HepG2 (cell line): ENCODE data around the gene TMEM222. TPM values are rescaled to one million over a fixed set of nuclear protein-coding genes. Genes with fewer than 3 reads are reported as not detected.

Experiments used
- ATAC-seq: fragments of 200-7000 bp; cut with Tn5 transposase; 3 replicates; pipeline ENCODE4 v1.9.1; 2020; ENCODE audit warnings: mild to moderate bottlenecking, moderate library complexity
- BruUV-seq: library from RNA; stranded (reverse); fragments of 400-500 nt; replicated peaks from 2 replicates; lab custom pipeline; 2021; lab: Mats Ljungman, UMichigan
- CTCF ChIA-PET: fragments of 300-600 bp; formaldehyde crosslinking; extraction: SDS; loops from one replicate; lab custom pipeline; 2021; ENCODE audit warnings: low total read pairs, inconsistent platforms, low intra/inter-chr PET ratio; lab: Yijun Ruan, JAX
- POLR2A ChIA-PET: fragments of 350-600 bp; sonication (Branson Sonifier 250); formaldehyde crosslinking; loops from one replicate; lab custom pipeline; 2020; ENCODE audit warnings: antibody characterized with exemption, inconsistent platforms; lab: Yijun Ruan, JAX
- DNase-seq: peaks from one replicate; pipeline ENCODE4 v3.0.0-alpha.2; 2015; ENCODE audit warnings: low spot score
- FAIRE-seq: peaks from 3 replicates; lab custom pipeline; 2011; peaks lifted over from hg19 to GRCh38; lab: Jason Lieb, UNC
- H2AFZ ChIP-seq: one replicate; pipeline ENCODE4 v1.6.1; 2011; ENCODE audit warnings: low read length, inconsistent platforms
- H3K27ac ChIP-seq: fragments of 300-600 bp; 3 replicates; pipeline ENCODE4 v1.8.0; 2011; ENCODE audit warnings: mixed run types, mild to moderate bottlenecking, mixed read lengths, low read length, inconsistent platforms; ENCODE audit not compliant: insufficient read depth; ENCODE audit errors: extremely low read length
- H3K27me3 ChIP-seq, 2 experiments: fragments of 200-600 bp in 1 of 2; 2 replicates in 1 of 2; 3 replicates in 1 of 2; pipeline versions ENCODE4 v1.6.0 to v1.8.0; 2011; ENCODE audit warnings: low read length in 2 of 2, mild to moderate bottlenecking in 2 of 2, moderate library complexity in 2 of 2, inconsistent platforms in 1 of 2; ENCODE audit not compliant: insufficient read depth in 2 of 2, control insufficient read depth in 1 of 2
- H3K36me3 ChIP-seq, 2 experiments: fragments of 200-600 bp in 1 of 2; replicated peaks in 1 of 2; 2 replicates in 1 of 2; 3 replicates in 1 of 2; pipeline versions ENCODE4 v1.5.1 to v1.8.0; 2011; ENCODE audit warnings: low read length in 2 of 2, inconsistent platforms in 1 of 2; ENCODE audit not compliant: insufficient read depth in 2 of 2, control insufficient read depth in 1 of 2
- H3K4me1 ChIP-seq: 2 replicates; pipeline ENCODE4 v1.5.1; 2012; ENCODE audit warnings: low read length, inconsistent platforms; ENCODE audit not compliant: insufficient read depth
- H3K4me2 ChIP-seq: 2 replicates; pipeline ENCODE4 v1.6.0; 2011; ENCODE audit warnings: low read depth, low read length, inconsistent platforms
- H3K4me3 ChIP-seq, 3 experiments: fragments of 200-600 bp in 1 of 3; sonication (generic), shearing (Covaris generic) in 1 of 3; replicated peaks in 1 of 3; 2 replicates each; pipeline ENCODE4 v1.5.1; 2011 to 2016; ENCODE audit warnings: low read length in 3 of 3, inconsistent platforms in 2 of 3, low read depth in 2 of 3, mild to moderate bottlenecking in 2 of 3, control low read depth in 1 of 3, mixed read lengths in 1 of 3; ENCODE audit not compliant: insufficient read depth in 1 of 3
- H3K79me2 ChIP-seq: one replicate; pipeline ENCODE4 v1.6.1; 2011; ENCODE audit warnings: low read length, inconsistent platforms; ENCODE audit not compliant: insufficient read depth
- H3K9ac ChIP-seq: 2 replicates; pipeline ENCODE4 v1.6.0; 2011; ENCODE audit warnings: mild to moderate bottlenecking, low read depth, low read length, inconsistent platforms; ENCODE audit not compliant: insufficient read depth
- H3K9me3 ChIP-seq: 2 replicates; pipeline ENCODE4 v1.5.1; 2012; ENCODE audit warnings: mild to moderate bottlenecking, low read length
- H4K20me1 ChIP-seq: 2 replicates; pipeline ENCODE4 v1.6.0; 2011; ENCODE audit warnings: inconsistent platforms, mild to moderate bottlenecking, low read length, moderate library complexity; ENCODE audit not compliant: insufficient read depth
- FOXP1 ChIP-seq, 2 experiments: fragments of 450-650 bp in 1 of 2; IDR thresholded peaks; 2 replicates each; pipeline ENCODE4 v1.6.1; 2017 to 2018; ENCODE audit warnings: antibody characterized with exemption in 1 of 2
- HBP1 ChIP-seq: IDR thresholded peaks from 2 replicates; pipeline ENCODE4 v1.6.1; 2016; ENCODE audit warnings: low read depth, control low read depth
- JUNB ChIP-seq: sonication (generic); formaldehyde crosslinking; IDR thresholded peaks from 2 replicates; pipeline ENCODE4 v1.8.0; 2022; ENCODE audit warnings: missing genetic modification reagents, mild to moderate bottlenecking, borderline replicate concordance
- KDM3A ChIP-seq: IDR thresholded peaks from 2 replicates; pipeline ENCODE4 v1.6.1; 2018; ENCODE audit warnings: low read depth, missing compliant biosample characterization
- KIAA2018 ChIP-seq: sonication (generic); formaldehyde crosslinking; IDR thresholded peaks from 2 replicates; pipeline ENCODE4 v1.5.0; 2020; ENCODE audit warnings: mild to moderate bottlenecking, missing genetic modification reagents, borderline replicate concordance
- RAD21 ChIP-seq: fragments of 450-650 bp; formaldehyde crosslinking; IDR thresholded peaks from 2 replicates; pipeline ENCODE4 v1.5.0; 2020; ENCODE audit warnings: mild to moderate bottlenecking
- SNAI1 ChIP-seq: sonication (generic); formaldehyde crosslinking; IDR thresholded peaks from 2 replicates; pipeline ENCODE4 v1.5.0; 2020; ENCODE audit warnings: mild to moderate bottlenecking, missing genetic modification reagents, borderline replicate concordance
- ZNF232 ChIP-seq: sonication (generic); formaldehyde crosslinking; IDR thresholded peaks from 2 replicates; pipeline ENCODE4 v1.4.0; 2020; ENCODE audit warnings: missing genetic modification reagents, borderline replicate concordance
- ZNF543 ChIP-seq: sonication (generic); formaldehyde crosslinking; IDR thresholded peaks from 2 replicates; pipeline ENCODE4 v1.4.0; 2020; ENCODE audit warnings: mild to moderate bottlenecking, missing genetic modification reagents
- WGBS: methylation state at CpG from one replicate; pipeline ENCODE4 v1.1.6; 2017; ENCODE audit warnings: low lambda C conversion rate; 5-methylcytosine and 5-hydroxymethylcytosine counted together
- in situ Hi-C: cut with HindIII; loops from 2 replicates; pipeline ENCODE4 v1.10.0; 2017; ENCODE audit warnings: low pct_unique_long_range_greater_than_20kb; ENCODE audit not compliant: extremely low pct_ligation_motif_present
- intact Hi-C: fragments of 100-400 bp; cut with micrococcal nuclease; formaldehyde crosslinking; loops from one replicate; pipeline ENCODE4 v1.10.0; 2022; ENCODE audit not compliant: unreplicated experiment
- polyA plus RNA-seq, 8 experiments: library from polyadenylated mRNA; depleted of rRNA in 3 of 8; stranded (reverse) in 7 of 8; unstranded in 1 of 8; fragments of >200 nt; fragmentation: Illumina TruSeq in 4 of 8; extraction: Trizol in 4 of 8; gene quantifications; 2 replicates each; pipeline versions ENCODE4 v1.2.1 to v1.2.3, GENCODE V29; 2011 to 2016; ENCODE audit warnings: low read depth in 4 of 8, missing spikeins in 1 of 8, mixed read lengths in 1 of 8; ENCODE audit not compliant: insufficient read depth in 1 of 8
- total RNA-seq, 5 experiments: library from RNA; depleted of rRNA; stranded (reverse); fragments of >200 nt; fragmentation: Illumina TruSeq; extraction: Trizol; gene quantifications; 2 replicates each; pipeline ENCODE4 v1.2.3, GENCODE V29; 2016; ENCODE audit warnings: low read depth in 1 of 5
- TF ChIP-seq, protein P1 (sequence below): sonication (generic); formaldehyde crosslinking; IDR thresholded peaks from 2 replicates; pipeline ENCODE4 v1.5.0; 2020; ENCODE audit warnings: mild to moderate bottlenecking, missing genetic modification reagents

The TMEM222 gene
- total and polyA plus RNA-seq, 2 of the 13 experiments (the other 11 are each of a cell fraction or from before 2014, with no cell fraction given): 22.7 to 29.6 TPM

GRCh38 chr1:27284425-27285273 is 37.3 kb upstream of the TMEM222 start (continued):
- peak; percentile 14; the same call in 1 of the 2 replicates for TF ChIP-seq RAD21 (CRISPR knock-in tag)
- no peak for TF ChIP-seq FOXP1 (IDR thresholded peaks at IDR 0.05)
- no peak for TF ChIP-seq FOXP1 (CRISPR knock-in tag; IDR thresholded peaks at IDR 0.05)

GRCh38 chr1:27285274-27285660 is 36.7 kb upstream of the TMEM222 start:
- Histone ChIP-seq H3K9me3 (no peaks in the 10 kb centered on the region), H3K27me3 (no peaks in the 10 kb centered on the region), H4K20me1 (no peaks in the 10 kb centered on the region), H3K4me1 (no peaks in the 10 kb centered on the region), H3K79me2 (no peaks in the 10 kb centered on the region), H3K27ac (no peak overlapping the region), H3K4me3 (no peak overlapping the region), H3K9ac (no peak overlapping the region), H3K4me2 (no peak overlapping the region), H3K36me3 (peaks cover 4 to 10% of the 10 kb centered on the region in 2 experiments; a peak in 2 of 5 replicates), H2AFZ (no peak overlapping the region)
- POLR2A ChIA-PET: no interaction called here
- intact Hi-C loops: no loop called here
- no peak for ATAC-seq
- no peak for FAIRE-seq
- DNase-seq: no peak
- BruUV-seq: no TSS peak
- CTCF ChIA-PET: interaction anchor here (1.1 to 2.1 kb wide), 4 partner anchors 87 to 241 kb away, joined by 3 to 25 read pairs (median 16); no protein-coding TSS in a partner anchor
- in situ Hi-C loops: loop anchor here (10.0 kb wide), 1 partner anchor 240 kb away; no protein-coding TSS in a partner anchor
- 74% methylated on average over 2 of the region's 2 CpGs for WGBS
- TF ChIP-seq SNAI1 (CRISPR knock-in tag) (no peak), KIAA2018 (CRISPR knock-in tag) (no peak), KDM3A (CRISPR knock-in tag) (no peak), HBP1 (no peak), JUNB (CRISPR knock-in tag) (no peak), ZNF543 (no peak), ZNF232 (no peak)
- TF ChIP-seq, protein P1, sequence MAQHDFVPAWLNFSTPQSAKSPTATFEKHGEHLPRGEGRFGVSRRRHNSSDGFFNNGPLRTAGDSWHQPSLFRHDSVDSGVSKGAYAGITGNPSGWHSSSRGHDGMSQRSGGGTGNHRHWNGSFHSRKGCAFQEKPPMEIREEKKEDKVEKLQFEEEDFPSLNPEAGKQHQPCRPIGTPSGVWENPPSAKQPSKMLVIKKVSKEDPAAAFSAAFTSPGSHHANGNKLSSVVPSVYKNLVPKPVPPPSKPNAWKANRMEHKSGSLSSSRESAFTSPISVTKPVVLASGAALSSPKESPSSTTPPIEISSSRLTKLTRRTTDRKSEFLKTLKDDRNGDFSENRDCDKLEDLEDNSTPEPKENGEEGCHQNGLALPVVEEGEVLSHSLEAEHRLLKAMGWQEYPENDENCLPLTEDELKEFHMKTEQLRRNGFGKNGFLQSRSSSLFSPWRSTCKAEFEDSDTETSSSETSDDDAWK (CRISPR knock-in tag): no peak
